ENCODE data around the gene PXN. TPM values are rescaled to one million over a fixed set of nuclear protein-coding genes. Genes with fewer than 3 reads are reported as not detected.
A peak's percentile ranks its signal among the peaks of the same experiment; 100 is the strongest.

The PXN gene
- total and polyA plus RNA-seq, 2 of the 13 experiments (the other 11 are each of a cell fraction or from before 2014, with no cell fraction given): 13.6 to 14.2 TPM

DNA sequence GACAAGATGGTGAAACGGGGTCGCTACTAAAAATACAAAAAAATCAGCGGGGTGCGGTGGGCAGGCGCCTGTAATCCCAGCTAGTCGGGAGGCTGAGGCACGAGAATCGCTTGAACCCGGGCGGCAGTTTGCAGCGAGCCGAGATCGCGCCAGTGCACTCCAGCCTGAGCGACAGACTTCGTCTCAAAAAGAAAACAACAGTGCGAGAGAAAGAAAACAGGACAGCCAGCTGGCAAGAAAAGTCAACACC is 26.8 kb upstream of the PXN start (continued):
- TF ChIP-seq, protein P1, sequence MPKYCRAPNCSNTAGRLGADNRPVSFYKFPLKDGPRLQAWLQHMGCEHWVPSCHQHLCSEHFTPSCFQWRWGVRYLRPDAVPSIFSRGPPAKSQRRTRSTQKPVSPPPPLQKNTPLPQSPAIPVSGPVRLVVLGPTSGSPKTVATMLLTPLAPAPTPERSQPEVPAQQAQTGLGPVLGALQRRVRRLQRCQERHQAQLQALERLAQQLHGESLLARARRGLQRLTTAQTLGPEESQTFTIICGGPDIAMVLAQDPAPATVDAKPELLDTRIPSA (CRISPR knock-in tag; IDR thresholded peaks at IDR 0.05; ENCODE audit: borderline replicate concordance): no peak
- TF ChIP-seq NFIC (IDR thresholded peaks at IDR 0.05; ENCODE audit: low read length) (no peak), THYN1 (CRISPR knock-in tag; IDR thresholded peaks at IDR 0.05; ENCODE audit: borderline replicate concordance, low read depth) (no peak), CAMTA2 (CRISPR knock-in tag; IDR thresholded peaks at IDR 0.05; ENCODE audit: borderline replicate concordance) (no peak), GFI1 (CRISPR knock-in tag; IDR thresholded peaks at IDR 0.05; ENCODE audit: borderline replicate concordance) (no peak), RBM39 (IDR thresholded peaks at IDR 0.05; ENCODE audit: low read depth, low read length, poor library complexity, severe bottlenecking) (no peak), ETV6 (CRISPR knock-in tag; conservative IDR thresholded peaks at IDR 0.05) (no peak), SIN3A (IDR thresholded peaks at IDR 0.05; ENCODE audit: borderline replicate concordance, low read depth, low read length) (0 out of 2 replicates have a peak, but pooled peaks have one; percentile 18), ZNF335 (CRISPR knock-in tag; IDR thresholded peaks at IDR 0.05) (no peak), ZNF709 (CRISPR knock-in tag; IDR thresholded peaks at IDR 0.05) (no peak), ZMYM3 (CRISPR knock-in tag; IDR thresholded peaks at IDR 0.05) (0 out of 2 replicates have a peak, but pooled peaks have one; percentile 4), ZFP82 (CRISPR knock-in tag; IDR thresholded peaks at IDR 0.05; ENCODE audit: borderline replicate concordance) (no peak), ZNF383 (CRISPR knock-in tag; IDR thresholded peaks at IDR 0.05; ENCODE audit: borderline replicate concordance) (no peak), ZFP37 (CRISPR knock-in tag; IDR thresholded peaks at IDR 0.05; ENCODE audit: borderline replicate concordance) (no peak), REL (CRISPR knock-in tag; conservative IDR thresholded peaks at IDR 0.05) (no peak), RCOR2 (CRISPR knock-in tag; IDR thresholded peaks at IDR 0.05) (0 out of 2 replicates have a peak, but pooled peaks have one; percentile 9), ZNF12 (CRISPR knock-in tag; IDR thresholded peaks at IDR 0.05) (0 out of 2 replicates have a peak, but pooled peaks have one; percentile 10), ZNF317 (CRISPR knock-in tag; IDR thresholded peaks at IDR 0.05) (no peak)
- TF ChIP-seq, protein P2, sequence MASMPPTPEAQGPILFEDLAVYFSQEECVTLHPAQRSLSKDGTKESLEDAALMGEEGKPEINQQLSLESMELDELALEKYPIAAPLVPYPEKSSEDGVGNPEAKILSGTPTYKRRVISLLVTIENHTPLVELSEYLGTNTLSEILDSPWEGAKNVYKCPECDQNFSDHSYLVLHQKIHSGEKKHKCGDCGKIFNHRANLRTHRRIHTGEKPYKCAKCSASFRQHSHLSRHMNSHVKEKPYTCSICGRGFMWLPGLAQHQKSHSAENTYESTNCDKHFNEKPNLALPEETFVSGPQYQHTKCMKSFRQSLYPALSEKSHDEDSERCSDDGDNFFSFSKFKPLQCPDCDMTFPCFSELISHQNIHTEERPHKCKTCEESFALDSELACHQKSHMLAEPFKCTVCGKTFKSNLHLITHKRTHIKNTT (CRISPR knock-in tag; IDR thresholded peaks at IDR 0.05): no peak
- TF ChIP-seq, protein P3, sequence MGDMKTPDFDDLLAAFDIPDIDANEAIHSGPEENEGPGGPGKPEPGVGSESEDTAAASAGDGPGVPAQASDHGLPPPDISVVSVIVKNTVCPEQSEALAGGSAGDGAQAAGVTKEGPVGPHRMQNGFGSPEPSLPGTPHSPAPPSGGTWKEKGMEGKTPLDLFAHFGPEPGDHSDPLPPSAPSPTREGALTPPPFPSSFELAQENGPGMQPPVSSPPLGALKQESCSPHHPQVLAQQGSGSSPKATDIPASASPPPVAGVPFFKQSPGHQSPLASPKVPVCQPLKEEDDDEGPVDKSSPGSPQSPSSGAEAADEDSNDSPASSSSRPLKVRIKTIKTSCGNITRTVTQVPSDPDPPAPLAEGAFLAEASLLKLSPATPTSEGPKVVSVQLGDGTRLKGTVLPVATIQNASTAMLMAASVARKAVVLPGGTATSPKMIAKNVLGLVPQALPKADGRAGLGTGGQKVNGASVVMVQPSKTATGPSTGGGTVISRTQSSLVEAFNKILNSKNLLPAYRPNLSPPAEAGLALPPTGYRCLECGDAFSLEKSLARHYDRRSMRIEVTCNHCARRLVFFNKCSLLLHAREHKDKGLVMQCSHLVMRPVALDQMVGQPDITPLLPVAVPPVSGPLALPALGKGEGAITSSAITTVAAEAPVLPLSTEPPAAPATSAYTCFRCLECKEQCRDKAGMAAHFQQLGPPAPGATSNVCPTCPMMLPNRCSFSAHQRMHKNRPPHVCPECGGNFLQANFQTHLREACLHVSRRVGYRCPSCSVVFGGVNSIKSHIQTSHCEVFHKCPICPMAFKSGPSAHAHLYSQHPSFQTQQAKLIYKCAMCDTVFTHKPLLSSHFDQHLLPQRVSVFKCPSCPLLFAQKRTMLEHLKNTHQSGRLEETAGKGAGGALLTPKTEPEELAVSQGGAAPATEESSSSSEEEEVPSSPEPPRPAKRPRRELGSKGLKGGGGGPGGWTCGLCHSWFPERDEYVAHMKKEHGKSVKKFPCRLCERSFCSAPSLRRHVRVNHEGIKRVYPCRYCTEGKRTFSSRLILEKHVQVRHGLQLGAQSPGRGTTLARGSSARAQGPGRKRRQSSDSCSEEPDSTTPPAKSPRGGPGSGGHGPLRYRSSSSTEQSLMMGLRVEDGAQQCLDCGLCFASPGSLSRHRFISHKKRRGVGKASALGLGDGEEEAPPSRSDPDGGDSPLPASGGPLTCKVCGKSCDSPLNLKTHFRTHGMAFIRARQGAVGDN (CRISPR knock-in tag; IDR thresholded peaks at IDR 0.05): peak; percentile 53
- TF ChIP-seq, protein P4, sequence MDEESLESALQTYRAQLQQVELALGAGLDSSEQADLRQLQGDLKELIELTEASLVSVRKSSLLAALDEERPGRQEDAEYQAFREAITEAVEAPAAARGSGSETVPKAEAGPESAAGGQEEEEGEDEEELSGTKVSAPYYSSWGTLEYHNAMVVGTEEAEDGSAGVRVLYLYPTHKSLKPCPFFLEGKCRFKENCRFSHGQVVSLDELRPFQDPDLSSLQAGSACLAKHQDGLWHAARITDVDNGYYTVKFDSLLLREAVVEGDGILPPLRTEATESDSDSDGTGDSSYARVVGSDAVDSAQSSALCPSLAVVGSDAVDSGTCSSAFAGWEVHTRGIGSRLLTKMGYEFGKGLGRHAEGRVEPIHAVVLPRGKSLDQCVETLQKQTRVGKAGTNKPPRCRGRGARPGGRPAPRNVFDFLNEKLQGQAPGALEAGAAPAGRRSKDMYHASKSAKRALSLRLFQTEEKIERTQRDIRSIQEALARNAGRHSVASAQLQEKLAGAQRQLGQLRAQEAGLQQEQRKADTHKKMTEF (CRISPR knock-in tag; IDR thresholded peaks at IDR 0.05): no peak
- TF ChIP-seq, protein P5, sequence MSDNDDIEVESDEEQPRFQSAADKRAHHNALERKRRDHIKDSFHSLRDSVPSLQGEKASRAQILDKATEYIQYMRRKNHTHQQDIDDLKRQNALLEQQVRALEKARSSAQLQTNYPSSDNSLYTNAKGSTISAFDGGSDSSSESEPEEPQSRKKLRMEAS (IDR thresholded peaks at IDR 0.05): no peak
- TF ChIP-seq, protein P6, sequence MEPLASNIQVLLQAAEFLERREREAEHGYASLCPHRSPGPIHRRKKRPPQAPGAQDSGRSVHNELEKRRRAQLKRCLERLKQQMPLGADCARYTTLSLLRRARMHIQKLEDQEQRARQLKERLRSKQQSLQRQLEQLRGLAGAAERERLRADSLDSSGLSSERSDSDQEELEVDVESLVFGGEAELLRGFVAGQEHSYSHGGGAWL (CRISPR knock-in tag; IDR thresholded peaks at IDR 0.05): no peak

Data from HepG2 (cell line).